Esophagus (tissue), 2 donors: ENCODE data around the gene PSMB3. TPM values are rescaled to one million over a fixed set of nuclear protein-coding genes. Genes with fewer than 3 reads are reported as not detected.

Experiments used
- H3K27ac ChIP-seq, 2 donors: one replicate each; pipeline ENCODE4 v1.5.1; 2013; ENCODE audit warnings: low read depth in 2 of 2, mild to moderate bottlenecking in 2 of 2, inconsistent platforms in 1 of 2, low read length in 1 of 2, moderate library complexity in 1 of 2
- H3K27me3 ChIP-seq, 2 donors: one replicate each; pipeline ENCODE4 v1.6.1; 2013; ENCODE audit warnings: low read length in 2 of 2, control low read depth in 1 of 2, mild to moderate bottlenecking in 1 of 2; ENCODE audit not compliant: insufficient read depth in 2 of 2, control insufficient read depth in 1 of 2
- H3K36me3 ChIP-seq, 2 donors: one replicate each; pipeline ENCODE4 v1.6.1; 2013; ENCODE audit warnings: low read length in 1 of 2; ENCODE audit not compliant: control insufficient read depth in 2 of 2, insufficient read depth in 2 of 2
- H3K4me1 ChIP-seq, 2 donors: one replicate each; pipeline ENCODE4 v1.6.1; 2013; ENCODE audit warnings: low read length in 1 of 2; ENCODE audit not compliant: control insufficient read depth in 2 of 2, insufficient read depth in 2 of 2
- H3K4me3 ChIP-seq, 2 donors: one replicate each; pipeline ENCODE4 v1.5.1; 2013; ENCODE audit warnings: low read length in 2 of 2, mild to moderate bottlenecking in 2 of 2, low read depth in 1 of 2, moderate library complexity in 1 of 2
- H3K9me3 ChIP-seq, 2 donors: one replicate each; pipeline ENCODE4 v1.6.1; 2013; ENCODE audit warnings: mild to moderate bottlenecking in 2 of 2, low read depth in 1 of 2, low read length in 1 of 2, moderate library complexity in 1 of 2; ENCODE audit not compliant: control insufficient read depth in 2 of 2, insufficient read depth in 1 of 2
- WGBS, 2 donors: extraction: QIAGEN DNeasy Blood & Tissue Kit; methylation state at CpG; one replicate each; pipeline ENCODE4 v1.1.7; 2013; 5-methylcytosine and 5-hydroxymethylcytosine counted together
- polyA plus RNA-seq, 2 donors: library from polyadenylated mRNA; stranded (reverse); fragments of 200-250 nt; gene quantifications; one replicate each; pipeline ENCODE4 v1.2.3, GENCODE V29; 2013
- donor health status: healthy with polysubstance abuse.
- donor health status: Bipolar disorder and iron deficiency.

Gene PSMB3
- polyA plus RNA-seq, 2 donors = 198 to 204 TPM

DNA sequence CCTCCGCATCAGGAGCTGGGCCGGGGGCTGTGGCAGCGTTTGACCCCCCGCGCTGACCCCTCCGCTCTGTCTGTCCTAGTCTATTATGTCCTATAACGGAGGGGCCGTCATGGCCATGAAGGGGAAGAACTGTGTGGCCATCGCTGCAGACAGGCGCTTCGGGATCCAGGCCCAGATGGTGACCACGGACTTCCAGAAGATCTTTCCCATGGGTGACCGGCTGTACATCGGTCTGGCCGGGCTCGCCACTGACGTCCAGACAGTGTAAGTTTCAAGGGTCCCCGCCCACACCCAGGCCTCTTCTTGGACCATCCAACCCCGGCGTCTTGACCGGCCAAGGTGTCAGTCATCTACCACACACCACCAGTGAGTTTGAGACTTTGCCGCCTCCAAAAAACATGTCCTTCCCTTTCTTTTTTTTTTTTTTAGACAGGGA is 548 bp downstream of the PSMB3 start:
- Histone ChIP-seq H3K4me3 (peak overlapping the region; percentile 88 to 89), H3K27ac (peak overlapping the region; percentile 81 to 87), H3K36me3 (peaks cover 3 to 8% of the 10 kb centered on the region in 2 donors), H3K9me3 (no peaks in the 10 kb centered on the region), H3K27me3 (no peaks in the 10 kb centered on the region), H3K4me1 (peaks cover 0 to 5% of the 10 kb centered on the region in 2 donors)
- WGBS, 2 donors = 6 to 7% methylated on average over 22 of the region's 22 CpGs

GRCh38 chr17:38761612-38762011 is 9.1 kb downstream of the PSMB3 start:
- peaks cover 15 to 56% of the 10 kb centered on the region in 2 donors for H3K36me3 ChIP-seq
- 76 to 80% methylated on average over 4 of the region's 4 CpGs for WGBS, 2 donors
- no peak overlapping the region for H3K4me3 ChIP-seq
- H3K27me3 ChIP-seq = no peaks in the 10 kb centered on the region
- H3K27ac ChIP-seq = no peak overlapping the region
- no peaks in the 10 kb centered on the region for H3K9me3 ChIP-seq
- no peaks in the 10 kb centered on the region for H3K4me1 ChIP-seq

DNA sequence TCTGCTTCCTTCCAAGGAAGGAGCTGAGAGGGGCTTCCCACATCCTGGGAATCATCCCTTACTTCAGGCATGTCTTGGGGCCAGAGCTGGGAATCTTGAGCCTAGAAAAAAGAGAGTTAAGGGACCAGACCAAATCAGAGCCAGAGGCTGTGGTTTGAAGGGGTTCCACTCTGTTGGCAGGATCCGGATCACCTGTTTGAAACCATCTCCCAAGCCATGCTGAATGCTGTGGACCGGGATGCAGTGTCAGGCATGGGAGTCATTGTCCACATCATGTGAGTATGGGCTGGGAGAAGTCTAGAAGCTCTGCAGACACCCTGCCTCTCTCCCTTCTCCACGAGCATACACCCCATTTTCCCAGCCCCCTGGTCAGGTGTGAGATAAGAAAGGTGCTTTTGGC is 9.7 kb downstream of the PSMB3 start:
- no peak overlapping the region for H3K4me3 ChIP-seq
- 82% methylated on average over 3 of the region's 3 CpGs for WGBS, 2 donors
- no peaks in the 10 kb centered on the region for H3K9me3 ChIP-seq
- H3K4me1 ChIP-seq = no peaks in the 10 kb centered on the region
- no peaks in the 10 kb centered on the region for H3K27me3 ChIP-seq
- H3K27ac ChIP-seq = no peak overlapping the region
- peaks cover 17 to 60% of the 10 kb centered on the region in 2 donors for H3K36me3 ChIP-seq

- Histone ChIP-seq H3K9me3 (no peaks in the 10 kb centered on the region), H3K36me3 (peaks cover 38 to 67% of the 10 kb centered on the region in 2 donors), H3K27me3 (no peaks in the 10 kb centered on the region), H3K27ac (no peak overlapping the region), H3K4me1 (no peaks in the 10 kb centered on the region), H3K4me3 (no peak overlapping the region)
- WGBS, 2 donors = 83 to 91% methylated on average over 5 of the region's 5 CpGs
These were observed 13.8 kb downstream of the PSMB3 start for GRCh38 chr17:38766341-38766740.

GRCh38 chr17:38768417-38768816 is 15.9 kb downstream of the PSMB3 start:
- Histone ChIP-seq H3K4me1 (no peaks in the 10 kb centered on the region), H3K9me3 (no peaks in the 10 kb centered on the region), H3K36me3 (peaks cover 30 to 59% of the 10 kb centered on the region in 2 donors), H3K4me3 (no peak overlapping the region), H3K27ac (no peak overlapping the region), H3K27me3 (no peaks in the 10 kb centered on the region)
- 52 to 65% methylated on average over 6 of the region's 6 CpGs for WGBS, 2 donors

DNA sequence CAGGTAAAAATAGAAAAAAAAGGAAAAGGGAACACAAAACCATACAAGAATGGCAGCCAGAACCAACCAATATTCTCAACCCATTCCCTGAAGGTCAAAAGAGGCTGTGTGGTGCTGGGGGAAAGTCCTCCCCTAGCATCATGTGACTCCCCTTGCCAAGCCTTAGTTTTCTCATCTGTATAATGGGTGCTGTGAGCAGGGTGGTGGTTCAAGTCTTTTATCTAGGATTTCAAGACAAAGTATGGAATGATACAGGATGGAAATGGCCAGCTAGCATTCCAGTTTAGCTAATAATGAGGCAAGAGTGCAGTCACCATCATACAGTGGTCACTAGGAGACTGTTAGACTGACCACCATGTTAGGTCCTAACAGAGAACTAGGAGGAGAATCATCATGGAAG is 20.7 kb downstream of the PSMB3 start:
- Histone ChIP-seq H3K27me3 (no peaks in the 10 kb centered on the region), H3K9me3 (no peaks in the 10 kb centered on the region), H3K27ac (no peak overlapping the region), H3K4me1 (no peaks in the 10 kb centered on the region), H3K36me3 (peaks cover 33 to 48% of the 10 kb centered on the region in 2 donors), H3K4me3 (no peak overlapping the region)

DNA sequence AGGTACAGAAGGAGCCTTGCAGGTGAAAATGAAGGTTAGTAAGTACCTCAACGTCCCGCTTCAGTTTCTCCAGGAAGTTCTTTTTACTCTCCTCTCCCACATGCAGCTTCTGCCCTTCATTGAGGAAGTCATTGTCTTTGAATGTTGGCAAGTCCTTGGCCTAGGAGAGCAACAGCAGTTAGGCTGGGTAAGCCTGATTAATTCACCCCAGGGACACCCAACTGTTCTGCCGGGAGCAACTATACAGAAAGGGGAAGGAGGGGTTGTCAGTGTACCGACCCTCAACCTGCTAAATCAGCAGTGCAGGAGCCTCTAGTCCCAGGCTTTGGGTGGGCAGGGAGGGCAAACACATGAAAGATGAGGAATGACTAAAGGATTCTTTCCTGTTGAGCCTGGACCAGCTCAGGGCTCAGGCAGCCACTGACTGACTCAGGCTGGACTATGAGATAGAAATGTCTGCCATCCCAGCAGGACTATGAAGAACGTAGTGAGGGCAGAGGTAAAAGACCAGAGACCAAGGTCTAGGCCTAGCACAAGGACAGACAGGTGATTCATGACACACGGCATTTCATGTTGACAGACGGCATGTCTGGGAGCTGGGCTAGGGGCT is 25.2 kb downstream of the PSMB3 start:
- 78 to 80% methylated on average over 7 of the region's 7 CpGs for WGBS, 2 donors
- no peak overlapping the region for H3K4me3 ChIP-seq
- no peaks in the 10 kb centered on the region for H3K9me3 ChIP-seq
- H3K27ac ChIP-seq = no peak overlapping the region
- H3K4me1 ChIP-seq = no peaks in the 10 kb centered on the region
- peaks cover 46 to 64% of the 10 kb centered on the region in 2 donors for H3K36me3 ChIP-seq
- no peaks in the 10 kb centered on the region for H3K27me3 ChIP-seq

GRCh38 chr17:38779965-38780752 is 27.6 kb downstream of the PSMB3 start:
- Histone ChIP-seq H3K4me3 (no peak overlapping the region), H3K4me1 (peaks cover 0 to 2% of the 10 kb centered on the region in 2 donors), H3K27me3 (no peaks in the 10 kb centered on the region), H3K27ac (no peak overlapping the region), H3K36me3 (peaks cover 34 to 65% of the 10 kb centered on the region in 2 donors), H3K9me3 (no peaks in the 10 kb centered on the region)
- 86 to 88% methylated on average over 23 of the region's 23 CpGs for WGBS, 2 donors

- peaks cover 2 to 3% of the 10 kb centered on the region in 2 donors for H3K4me1 ChIP-seq
- no peak overlapping the region for H3K4me3 ChIP-seq
- no peaks in the 10 kb centered on the region for H3K27me3 ChIP-seq
- WGBS, 2 donors = 89 to 96% methylated on average over 3 of the region's 3 CpGs
- H3K9me3 ChIP-seq = no peaks in the 10 kb centered on the region
- no peak overlapping the region for H3K27ac ChIP-seq
- peaks cover 42 to 60% of the 10 kb centered on the region in 2 donors for H3K36me3 ChIP-seq
These were observed 30.7 kb downstream of the PSMB3 start for GRCh38 chr17:38783227-38783626.
